ENCODE data around the gene SLC39A11.

- TF ChIP-seq CTCF (conservative IDR thresholded peaks at IDR 0.05; ENCODE audit: low read depth, low read length) (no peak), EZH2 (IDR thresholded peaks at IDR 0.05; ENCODE audit: borderline replicate concordance, low read depth, low read length, poor library complexity, severe bottlenecking) (no peak)
Observed at GRCh38 chr17:72648702-72649101, 443.8 kb downstream of the SLC39A11 start.
